Stimulated activated CD4-positive, alpha-beta T cell treated with anti-CD3 and anti-CD28 coated beads, Interleukin-1b, Interleukin-23, amount 100 ng/mL, for 4 hours (primary cell): Measurements from ENCODE around the gene EFNA5.

Experiments used
- DNase-seq, 2 donors: peaks; one replicate each; pipeline ENCODE4 v3.0.0-alpha.2; 2020; ENCODE audit warnings: low read depth in 2 of 2

EFNA5 gene

GRCh38 chr5:107428303-107428813, 242.4 kb downstream of the EFNA5 start:
- DNase-seq: no peak

GRCh38 chr5:107426872-107427271, 243.9 kb downstream of the EFNA5 start:
- DNase-seq: no peak

- DNase-seq: no peak
Observed at GRCh38 chr5:107426209-107426608, 244.5 kb downstream of the EFNA5 start.

GRCh38 chr5:107425541-107426031, 245.2 kb downstream of the EFNA5 start:
- no peak for DNase-seq

GRCh38 chr5:107424491-107424890, 246.2 kb downstream of the EFNA5 start:
- no peak for DNase-seq

GRCh38 chr5:107422494-107422893, 248.2 kb downstream of the EFNA5 start:
- DNase-seq: no peak

- no peak for DNase-seq
Observed at GRCh38 chr5:107419498-107419897, 251.2 kb downstream of the EFNA5 start.

GRCh38 chr5:107418902-107419301, 251.8 kb downstream of the EFNA5 start:
- no peak for DNase-seq

GRCh38 chr5:107418071-107418470, 252.7 kb downstream of the EFNA5 start:
- DNase-seq: no peak

- DNase-seq: no peak
Observed at GRCh38 chr5:107415762-107416161, 255.0 kb downstream of the EFNA5 start.

- DNase-seq: no peak
Observed at GRCh38 chr5:107414802-107415201, 255.9 kb downstream of the EFNA5 start.

- no peak for DNase-seq
Observed at GRCh38 chr5:107413754-107414153, 257.0 kb downstream of the EFNA5 start.

GRCh38 chr5:107408564-107408963, 262.2 kb downstream of the EFNA5 start:
- DNase-seq: no peak

- no peak for DNase-seq
Observed at GRCh38 chr5:107407713-107408298, 262.9 kb downstream of the EFNA5 start.

- DNase-seq: no peak
Observed at GRCh38 chr5:107404595-107405374, 266.0 kb downstream of the EFNA5 start.

- no peak for DNase-seq
Observed at GRCh38 chr5:107403228-107403953, 267.3 kb downstream of the EFNA5 start.

- no peak for DNase-seq
Observed at GRCh38 chr5:107402434-107403227, 268.1 kb downstream of the EFNA5 start.

- no peak for DNase-seq
Observed at GRCh38 chr5:107401470-107402122, 269.1 kb downstream of the EFNA5 start.

GRCh38 chr5:107400328-107400727, 270.4 kb downstream of the EFNA5 start:
- DNase-seq: no peak

- no peak for DNase-seq
Observed at GRCh38 chr5:107398703-107399102, 272.0 kb downstream of the EFNA5 start.

GRCh38 chr5:107396351-107396690, 274.4 kb downstream of the EFNA5 start:
- DNase-seq: no peak
